Motor neuron (in vitro differentiated cells): ENCODE measurements around the gene FSHB. TPM values are rescaled to one million over a fixed set of nuclear protein-coding genes. Genes with fewer than 3 reads are reported as not detected.
"Not testable (repeated sequence)": the region's sequence is repeated elsewhere in the genome, so short reads cannot be mapped to it uniquely, and the experiment has no call there.

Experiments used
- ATAC-seq, 8 experiments: fragments of 200-7000 bp; cut with Tn5 transposase; replicated peaks in 6 of 8; 2 replicates each; pipeline ENCODE4 v1.8.0; 2021; ENCODE audit warnings: mild to moderate bottlenecking in 8 of 8, moderate library complexity in 8 of 8
- H3K27ac ChIP-seq, 2 donors: fragments of 250-450 bp; sonication (Bioruptor Pico); 2 replicates each; pipeline ENCODE4 v1.9.0; 2021; ENCODE audit warnings: antibody characterized with exemption in 2 of 2, mild to moderate bottlenecking in 2 of 2, moderate library complexity in 1 of 2
- H3K4me1 ChIP-seq, 2 donors: fragments of 250-450 bp; sonication (Bioruptor Pico); replicated peaks in 1 of 2; 2 replicates each; pipeline ENCODE4 v1.6.1; 2021; ENCODE audit warnings: antibody characterized with exemption in 2 of 2, mild to moderate bottlenecking in 2 of 2, moderate library complexity in 1 of 2
- H3K4me3 ChIP-seq, 5 donors: fragments of 250-450 bp; sonication (Bioruptor Pico); 2 replicates each; pipeline ENCODE4 v1.9.0; 2021; ENCODE audit warnings: antibody characterized with exemption in 5 of 5, mild to moderate bottlenecking in 5 of 5, moderate library complexity in 4 of 5
- WGBS, 10 experiments: fragments of 450-650 bp; shearing (Covaris generic); methylation state at CpG; one replicate each; pipeline ENCODE4 v1.0.0; 2022; 5-methylcytosine and 5-hydroxymethylcytosine counted together
- in situ Hi-C, 9 experiments: fragments of 400-800 bp; cut with MboI; loops; one replicate each; pipeline ENCODE4 v1.15.0; 2021; ENCODE audit warnings: low sequenced_read_pairs in 9 of 9, low pct_unique_long_range_greater_than_20kb in 2 of 9; ENCODE audit not compliant: unreplicated experiment in 9 of 9
- total RNA-seq, 8 experiments: library from RNA; unstranded; fragments of 300-600 nt; gene quantifications; 2 replicates each; pipeline versions ENCODE4 v1.2.3 to v1.2.4, GENCODE V29; 2022

FSHB gene
- total RNA-seq, 8 experiments from 2014 or later: 0.28 TPM; not detected in 7

GRCh38 chr11:30239025-30239424, 8.2 kb downstream of the FSHB start:
- ATAC-seq: no peak
- 0 to 90% (median 79%) methylated on average over 1 to 2 of the region's 2 CpGs; no CpG with 5 or more reads in 3 of the 10 experiments for WGBS, 10 experiments
- H3K4me1 ChIP-seq: no peaks in the 10 kb centered on the region
- H3K27ac ChIP-seq: no peak overlapping the region
- H3K4me3 ChIP-seq: no peak overlapping the region
- in situ Hi-C loops: no loop called here

DNA sequence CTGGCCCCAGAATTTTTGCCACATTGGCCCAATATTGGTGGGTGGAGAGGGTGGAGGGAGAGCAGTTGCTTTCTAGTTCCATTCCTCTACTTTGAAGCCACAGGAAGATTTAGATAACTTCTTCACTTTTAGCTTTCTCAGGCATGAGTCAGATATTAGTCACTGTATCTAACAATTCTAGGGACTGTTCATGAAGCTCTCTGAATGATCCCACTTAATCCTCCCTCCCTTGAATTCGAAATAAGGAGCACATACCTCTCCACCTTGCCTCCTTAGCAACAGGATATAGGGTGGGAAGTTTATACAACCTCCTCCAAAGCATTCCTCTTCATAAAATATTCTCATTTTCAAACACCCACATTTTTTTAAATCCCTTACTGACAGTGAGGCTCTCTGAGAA, 13.5 kb downstream of the FSHB start:
- 0 to 60% (median 17%) methylated on average over 1 of the region's 1 CpG; no CpG with 5 or more reads in 4 of the 10 experiments for WGBS, 10 experiments
- peak in 5 of 8 experiments; percentile 57 to 97 (median 83) for ATAC-seq
- Histone ChIP-seq H3K4me3 (no peak overlapping the region), H3K4me1 (no peaks in the 10 kb centered on the region), H3K27ac (no peak overlapping the region)
- in situ Hi-C loops: no loop called here

DNA sequence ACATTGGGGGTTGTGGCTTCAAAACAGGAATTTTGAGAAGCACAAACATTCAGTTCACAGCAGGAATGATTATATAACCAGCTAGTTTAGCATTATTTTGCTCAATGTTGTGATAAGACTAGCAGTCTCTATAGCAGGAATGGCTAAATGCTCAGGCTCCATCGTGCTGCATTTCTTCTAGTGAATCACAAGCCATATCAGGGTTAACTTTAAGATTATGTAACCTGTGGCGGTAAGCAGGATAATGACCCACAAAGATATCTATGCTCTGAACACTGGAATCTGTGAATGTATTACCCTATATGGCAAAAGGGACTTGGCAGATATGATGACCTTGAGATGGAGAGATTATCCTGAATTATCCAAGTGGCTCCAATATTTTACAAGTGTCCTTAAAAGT, 14.8 kb downstream of the FSHB start:
- no peak for ATAC-seq
- H3K4me3 ChIP-seq: no peak overlapping the region
- no peaks in the 10 kb centered on the region for H3K4me1 ChIP-seq
- in situ Hi-C loops: no loop called here
- no peak overlapping the region for H3K27ac ChIP-seq
- 0 to 87% (median 75%) methylated on average over 1 to 2 of the region's 2 CpGs; no CpG with 5 or more reads in 3 of the 10 experiments for WGBS, 10 experiments

DNA sequence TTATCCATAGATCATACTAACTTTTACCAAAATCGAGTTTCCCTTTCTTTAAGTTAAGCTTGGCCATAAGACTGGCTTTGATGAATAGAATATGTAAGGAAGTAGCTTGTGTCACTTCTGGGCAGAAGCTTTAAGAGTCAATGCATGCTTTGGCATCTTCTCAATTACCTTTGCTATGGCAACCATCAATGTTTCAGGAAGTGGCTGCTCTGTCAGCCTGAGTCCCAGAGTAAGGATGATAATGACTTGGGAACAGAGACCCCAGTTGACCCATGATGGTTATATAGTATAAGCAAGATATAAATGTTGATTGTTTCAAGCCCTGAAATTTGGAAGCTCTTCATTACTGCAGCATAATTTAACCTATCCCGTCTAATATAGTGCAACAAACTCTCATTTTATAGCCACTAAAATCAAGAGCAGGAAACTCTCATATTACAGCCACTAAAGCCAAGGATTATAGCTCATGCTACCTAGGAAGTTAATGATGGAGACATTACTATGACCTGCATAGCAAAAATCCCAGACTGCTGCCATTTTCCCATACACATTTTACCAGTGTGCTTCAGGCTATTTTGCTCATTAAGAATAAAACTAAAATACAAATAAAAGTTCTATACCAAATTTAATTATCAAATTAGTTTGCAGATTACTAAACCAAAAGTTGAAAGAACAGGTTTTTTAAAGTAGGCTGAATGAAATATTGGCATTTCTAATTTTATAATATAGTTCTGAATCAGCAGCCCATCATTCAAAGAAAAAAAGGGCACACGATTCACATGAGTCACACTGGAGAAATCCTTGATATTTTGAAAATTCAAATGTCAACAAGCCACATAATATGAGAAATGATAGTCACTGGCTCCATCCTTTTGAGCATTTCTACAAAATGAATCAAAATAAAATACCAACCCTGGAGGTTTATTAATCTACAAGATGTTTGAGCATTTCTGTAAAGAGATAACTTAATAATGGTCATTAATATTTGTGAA, 23.8 kb downstream of the FSHB start:
- in situ Hi-C loops: no loop called here
- 0 to 90% (median 54%) methylated on average over 1 to 3 of the region's 3 CpGs for WGBS, 10 experiments
- Histone ChIP-seq H3K27ac (no peak overlapping the region), H3K4me3 (no peak overlapping the region), H3K4me1 (peaks cover 0 to 4% of the 10 kb centered on the region in 2 donors)
- ATAC-seq: peak in 2 of 8 experiments; percentile 25 to 41

DNA sequence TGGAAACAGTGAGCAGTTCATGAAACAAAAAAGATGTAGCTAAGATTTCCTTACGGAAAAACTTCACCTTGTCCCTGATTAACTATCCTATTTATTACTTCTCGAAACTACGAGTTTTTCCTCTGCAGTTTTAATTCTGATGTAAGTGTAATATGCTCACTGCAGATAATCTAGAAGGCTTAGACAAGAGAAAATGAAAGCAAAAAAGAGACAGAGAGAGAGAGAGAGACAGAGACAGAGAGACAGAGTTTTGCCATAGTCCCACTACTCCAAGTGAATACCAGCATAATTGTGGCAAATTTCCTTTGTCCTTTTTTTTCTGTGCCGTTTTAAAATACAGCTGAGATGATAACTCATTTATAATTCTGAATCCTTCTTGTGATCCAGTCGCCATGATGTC, 24.8 kb downstream of the FSHB start:
- in situ Hi-C loops: no loop called here
- peaks cover 0 to 4% of the 10 kb centered on the region in 2 donors for H3K4me1 ChIP-seq
- peak in 2 of 8 experiments; percentile 38 for ATAC-seq
- H3K27ac ChIP-seq: no peak overlapping the region
- no peak overlapping the region for H3K4me3 ChIP-seq
- WGBS, 10 experiments: 7 to 100% (median 75%) methylated on average over 1 to 5 of the region's 5 CpGs

DNA sequence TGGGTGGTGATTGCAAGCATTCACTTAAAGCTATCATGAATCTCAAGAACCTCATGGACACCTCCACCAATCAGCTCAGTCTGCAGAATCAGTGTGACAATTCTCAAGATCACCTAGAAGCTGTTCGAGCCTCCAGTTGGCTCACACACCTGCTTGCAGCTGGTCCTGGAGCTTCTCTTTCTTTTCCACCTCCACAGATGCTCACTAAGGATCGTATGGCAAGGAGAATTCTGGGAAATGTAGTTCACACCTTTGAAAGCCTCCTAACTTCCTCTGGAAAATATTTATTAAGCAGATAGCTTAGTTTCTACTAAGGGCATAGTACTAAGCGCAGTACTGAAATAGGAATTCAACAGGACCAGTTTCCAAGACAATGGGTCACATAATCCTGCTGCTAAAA, 26.2 kb downstream of the FSHB start:
- Histone ChIP-seq H3K4me3 (no peak overlapping the region), H3K27ac (no peak overlapping the region), H3K4me1 (peaks cover 0 to 4% of the 10 kb centered on the region in 2 donors)
- no peak for ATAC-seq
- WGBS, 10 experiments: 6 to 86% (median 65%) methylated on average over 2 to 3 of the region's 3 CpGs; no CpG with 5 or more reads in 3 of the 10 experiments
- in situ Hi-C loops: no loop called here

GRCh38 chr11:30258679-30259078, 27.9 kb downstream of the FSHB start:
- in situ Hi-C loops: no loop called here
- no peak for ATAC-seq
- no peak overlapping the region for H3K27ac ChIP-seq
- WGBS, 10 experiments: 0 to 58% (median 0%) methylated on average over 1 of the region's 1 CpG; no CpG with 5 or more reads in 4 of the 10 experiments
- H3K4me3 ChIP-seq: no peak overlapping the region
- H3K4me1 ChIP-seq: peaks cover 0 to 4% of the 10 kb centered on the region in 2 donors

- no peak overlapping the region for H3K27ac ChIP-seq
- no peak overlapping the region for H3K4me3 ChIP-seq
- H3K4me1 ChIP-seq: no peaks in the 10 kb centered on the region
- in situ Hi-C loops: no loop called here
- WGBS, 10 experiments: 0 to 100% (median 72%) methylated on average over 1 of the region's 1 CpG
- ATAC-seq: no peak
These were observed 30.0 kb downstream of the FSHB start for GRCh38 chr11:30260813-30261212.

DNA sequence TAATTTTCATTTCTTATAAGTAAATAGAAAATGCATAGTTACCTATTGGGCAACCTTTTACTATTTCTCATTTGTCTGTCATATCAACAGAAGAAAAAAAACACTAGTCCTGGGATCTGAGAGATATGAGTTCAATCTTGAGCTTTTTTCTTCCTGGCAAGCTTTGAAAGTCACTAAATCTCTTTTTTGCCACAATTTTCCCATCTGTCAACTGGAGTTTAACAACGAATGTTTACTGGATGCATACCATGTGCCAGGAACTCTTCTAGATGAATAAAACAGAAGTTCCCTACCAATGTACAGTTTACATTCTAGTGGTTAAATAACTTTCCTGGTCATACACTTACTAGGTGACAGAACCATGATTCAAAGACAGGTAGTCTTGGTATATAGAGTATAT, 31.0 kb downstream of the FSHB start:
- H3K4me1 ChIP-seq: no peaks in the 10 kb centered on the region
- WGBS, 10 experiments: 0 to 82% (median 21%) methylated on average over 1 of the region's 1 CpG; no CpG with 5 or more reads in 2 of the 10 experiments
- no peak overlapping the region for H3K4me3 ChIP-seq
- H3K27ac ChIP-seq: no peak overlapping the region
- ATAC-seq: no peak
- in situ Hi-C loops: no loop called here

GRCh38 chr11:30268638-30269037, 37.8 kb downstream of the FSHB start:
- H3K4me3 ChIP-seq, in situ Hi-C loops, H3K4me1 ChIP-seq, H3K27ac ChIP-seq, ATAC-seq: not testable (repeated sequence)
- no CpG with 5 or more reads among the region's 9 CpGs for WGBS, 10 experiments

DNA sequence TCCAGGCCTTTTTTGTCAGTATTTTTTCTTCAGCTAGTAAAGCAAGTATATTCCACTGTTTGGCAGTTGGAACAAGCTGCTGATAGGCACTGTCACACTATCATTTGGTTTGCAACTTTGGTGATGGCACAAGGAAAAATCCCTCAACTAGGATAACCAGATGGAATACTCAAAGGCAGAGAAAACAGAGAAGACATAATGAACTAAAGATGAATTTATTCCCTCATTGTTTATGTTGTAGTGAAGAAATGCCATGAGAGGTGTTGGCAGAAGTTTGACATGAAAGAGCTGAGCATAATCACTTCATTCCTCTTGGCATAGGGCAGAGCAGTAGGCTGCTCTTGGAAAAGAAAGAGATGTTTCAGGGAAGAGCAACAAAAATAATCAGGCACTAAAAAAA, 39.9 kb downstream of the FSHB start:
- H3K4me3 ChIP-seq: no peak overlapping the region
- peaks cover 0 to 4% of the 10 kb centered on the region in 2 donors for H3K4me1 ChIP-seq
- H3K27ac ChIP-seq: no peak overlapping the region
- ATAC-seq: no peak
- in situ Hi-C loops: no loop called here

DNA sequence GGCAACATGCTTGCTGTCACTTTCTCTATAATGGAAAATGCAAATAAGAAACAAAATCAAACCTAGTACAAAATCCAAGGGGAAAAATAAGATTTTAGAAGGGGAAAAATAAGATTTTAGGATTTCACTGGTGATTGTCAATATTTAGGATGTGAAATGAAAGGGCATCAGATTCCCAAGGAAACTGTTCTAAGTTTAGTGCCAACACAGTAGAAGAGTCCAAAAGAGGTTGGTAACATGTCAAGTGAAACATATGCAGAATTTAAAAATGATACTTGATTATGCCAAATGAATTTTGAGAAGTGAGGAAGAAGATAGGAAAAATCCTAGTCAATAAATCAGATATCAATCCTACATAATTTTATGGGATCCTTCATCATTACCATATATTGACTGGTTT, 46.4 kb downstream of the FSHB start:
- in situ Hi-C loops: loop anchor here in 1 of 9 experiments (25.0 kb wide), 1 partner anchor 840 kb away; no protein-coding TSS in a partner anchor
- Histone ChIP-seq H3K27ac (no peak overlapping the region), H3K4me3 (no peak overlapping the region), H3K4me1 (peaks cover 0 to 6% of the 10 kb centered on the region in 2 donors)
- no peak for ATAC-seq

GRCh38 chr11:30279796-30280195, 49.0 kb downstream of the FSHB start:
- Histone ChIP-seq H3K27ac (no peak overlapping the region), H3K4me1 (peaks cover 0 to 6% of the 10 kb centered on the region in 2 donors), H3K4me3 (no peak overlapping the region)
- 0 to 100% (median 50%) methylated on average over 1 to 2 of the region's 2 CpGs; no CpG with 5 or more reads in 3 of the 10 experiments for whole genome bisulfite sequencing, 10 experiments
- ATAC-seq: peak in 3 of 8 experiments; percentile 44 to 97 (median 96)
- in situ Hi-C loops: loop anchor here in 1 of 9 experiments (25.0 kb wide), 1 partner anchor 842 kb away; no protein-coding TSS in a partner anchor
